HG03442 (cell line): Measurements from ENCODE around the gene CNIH1.
A peak's percentile ranks its signal among the peaks of the same experiment; 100 is the strongest.
"Not testable (repeated sequence)": the region's sequence is repeated elsewhere in the genome, so short reads cannot be mapped to it uniquely, and the experiment has no call there.

Experiments
- ATAC-seq: cut with Tn5 transposase; IDR thresholded peaks from one replicate; pipeline ENCODE4 v1.9.1; 2021; ENCODE audit warnings: mild to moderate bottlenecking, moderate library complexity; ENCODE audit not compliant: unreplicated experiment

The CNIH1 gene

GRCh38 chr14:54470701-54471100 is 29.5 kb upstream of the CNIH1 start:
- no peak for ATAC-seq

- ATAC-seq: no peak
Observed at GRCh38 chr14:54467280-54467679, 26.1 kb upstream of the CNIH1 start.

- ATAC-seq: no peak
Observed at GRCh38 chr14:54465654-54466053, 24.5 kb upstream of the CNIH1 start.

GRCh38 chr14:54462048-54462447 is 20.9 kb upstream of the CNIH1 start:
- no peak for ATAC-seq

- no peak for ATAC-seq
Observed at GRCh38 chr14:54459106-54459505, 17.9 kb upstream of the CNIH1 start.

- ATAC-seq: not testable (repeated sequence)
Observed at GRCh38 chr14:54458536-54458935, 17.4 kb upstream of the CNIH1 start.

- ATAC-seq: no peak
Observed at GRCh38 chr14:54457609-54457996, 16.4 kb upstream of the CNIH1 start.

- ATAC-seq: not testable (repeated sequence)
Observed at GRCh38 chr14:54456820-54457608, 15.8 kb upstream of the CNIH1 start.

- ATAC-seq: no peak
Observed at GRCh38 chr14:54455363-54455762, 14.2 kb upstream of the CNIH1 start.

GRCh38 chr14:54453990-54454389 is 12.8 kb upstream of the CNIH1 start:
- ATAC-seq: not testable (repeated sequence)

GRCh38 chr14:54453252-54453651 is 12.1 kb upstream of the CNIH1 start:
- no peak for ATAC-seq

- no peak for ATAC-seq
Observed at GRCh38 chr14:54451961-54452360, 10.8 kb upstream of the CNIH1 start.

GRCh38 chr14:54451121-54451601 is 10.0 kb upstream of the CNIH1 start:
- ATAC-seq: no peak

GRCh38 chr14:54450535-54450934 is 9.4 kb upstream of the CNIH1 start:
- peak; percentile 94 for ATAC-seq

GRCh38 chr14:54447231-54447692 is 6.1 kb upstream of the CNIH1 start:
- no peak for ATAC-seq

- no peak for ATAC-seq
Observed at GRCh38 chr14:54446161-54446693, 5.1 kb upstream of the CNIH1 start.

GRCh38 chr14:54444681-54445080 is 3.5 kb upstream of the CNIH1 start:
- no peak for ATAC-seq

GRCh38 chr14:54443981-54444380 is 2.8 kb upstream of the CNIH1 start:
- ATAC-seq: no peak

GRCh38 chr14:54442961-54443360 is 1.8 kb upstream of the CNIH1 start:
- ATAC-seq: not testable (repeated sequence)

GRCh38 chr14:54440476-54440872 is 700 bp downstream of the CNIH1 start:
- ATAC-seq: no peak

GRCh38 chr14:54440037-54440436 is 1.1 kb downstream of the CNIH1 start:
- no peak for ATAC-seq

- ATAC-seq: no peak
Observed at GRCh38 chr14:54438703-54439102, 2.5 kb downstream of the CNIH1 start.
